GM18861 (cell line): ENCODE data around the gene ACRV1.
"Not testable (repeated sequence)": the region's sequence is repeated elsewhere in the genome, so short reads cannot be mapped to it uniquely, and the experiment has no call there.

Experiments
- ATAC-seq: cut with Tn5 transposase; IDR thresholded peaks from one replicate; pipeline ENCODE4 v1.9.1; 2021; ENCODE audit not compliant: unreplicated experiment

ACRV1 gene

GRCh38 chr11:125680747-125681146, at the start of gene ACRV1:
Gene ACRV1 (minus strand): TSS chr11:125680847. CDS start chr11:125680780, 67 bp downstream.
- ATAC-seq = no peak

GRCh38 chr11:125728969-125729368, 48.3 kb upstream of the ACRV1 start:
- no peak for ATAC-seq

GRCh38 chr11:125724125-125724524, 43.5 kb upstream of the ACRV1 start:
- no peak for ATAC-seq

GRCh38 chr11:125720781-125721180, 40.1 kb upstream of the ACRV1 start:
- ATAC-seq = no peak

- ATAC-seq = not testable (repeated sequence)
Measured at GRCh38 chr11:125704686-125705085, 24.0 kb upstream of the ACRV1 start.

- no peak for ATAC-seq
Measured at GRCh38 chr11:125701858-125702621, 21.4 kb upstream of the ACRV1 start.

- no peak for ATAC-seq
Measured at GRCh38 chr11:125701018-125701610, 20.5 kb upstream of the ACRV1 start.

GRCh38 chr11:125694951-125695350, 14.3 kb upstream of the ACRV1 start:
- ATAC-seq = no peak

- ATAC-seq = no peak
Measured at GRCh38 chr11:125692887-125693286, 12.2 kb upstream of the ACRV1 start.

GRCh38 chr11:125690006-125690405, 9.4 kb upstream of the ACRV1 start:
- no peak for ATAC-seq

GRCh38 chr11:125689274-125689859, 8.7 kb upstream of the ACRV1 start:
- no peak for ATAC-seq

GRCh38 chr11:125688632-125689031, 8.0 kb upstream of the ACRV1 start:
- ATAC-seq = no peak

GRCh38 chr11:125688066-125688465, 7.4 kb upstream of the ACRV1 start:
- no peak for ATAC-seq

- ATAC-seq = no peak
Measured at GRCh38 chr11:125685228-125685627, 4.6 kb upstream of the ACRV1 start.

- no peak for ATAC-seq
Measured at GRCh38 chr11:125679837-125680236, 810 bp downstream of the ACRV1 start.

- ATAC-seq = no peak
Measured at GRCh38 chr11:125679397-125679796, 1.2 kb downstream of the ACRV1 start.

GRCh38 chr11:125675196-125675595, 5.5 kb downstream of the ACRV1 start:
- no peak for ATAC-seq

GRCh38 chr11:125674210-125674609, 6.4 kb downstream of the ACRV1 start:
- no peak for ATAC-seq

- ATAC-seq = no peak
Measured at GRCh38 chr11:125671561-125671960, 9.1 kb downstream of the ACRV1 start.

- ATAC-seq = no peak
Measured at GRCh38 chr11:125670172-125670571, 10.5 kb downstream of the ACRV1 start.

GRCh38 chr11:125667151-125667550, 13.5 kb downstream of the ACRV1 start:
- no peak for ATAC-seq

GRCh38 chr11:125663910-125664309, 16.7 kb downstream of the ACRV1 start:
- no peak for ATAC-seq
